Upper lobe of left lung (tissue), 6 donors: ENCODE measurements around the gene OR2J3. TPM values are rescaled to one million over a fixed set of nuclear protein-coding genes. Genes with fewer than 3 reads are reported as not detected.
A peak's percentile ranks its signal among the peaks of the same experiment; 100 is the strongest.

Source experiments
- ATAC-seq, 2 donors: fragments of 200-7000 bp; cut with Tn5 transposase; one replicate each; pipeline ENCODE4 v1.9.1; 2022; ENCODE audit warnings: mild to moderate bottlenecking in 2 of 2, moderate library complexity in 2 of 2; ENCODE audit not compliant: low FRiP score in 2 of 2
- DNase-seq, 2 donors: peaks; one replicate each; pipeline ENCODE4 v3.0.0-alpha.2; 2019 to 2020
- H3K27ac ChIP-seq, 4 donors: fragments of 200-600 bp; sonication (generic); one replicate each; pipeline ENCODE4 v1.5.1; 2016 to 2019
- H3K27me3 ChIP-seq, 4 donors: fragments of 200-600 bp; sonication (generic); one replicate each; pipeline ENCODE4 v1.5.1; 2017 to 2019
- H3K36me3 ChIP-seq, 4 donors: fragments of 200-600 bp; sonication (generic); one replicate each; pipeline ENCODE4 v1.5.1; 2016 to 2019
- H3K4me1 ChIP-seq, 4 donors: fragments of 200-600 bp; sonication (generic); one replicate each; pipeline ENCODE4 v1.5.1; 2018 to 2019
- H3K4me3 ChIP-seq, 4 donors: fragments of 200-600 bp; sonication (generic); one replicate each; pipeline ENCODE4 v1.5.1; 2017 to 2019; ENCODE audit warnings: mild to moderate bottlenecking in 2 of 4, moderate library complexity in 1 of 4
- H3K9me3 ChIP-seq, 4 donors: fragments of 200-600 bp; sonication (generic); one replicate each; pipeline ENCODE4 v1.5.1; 2018 to 2019
- CTCF ChIP-seq, 6 experiments: fragments of 450-650 bp in 4 of 6; fragments of 200-600 bp in 2 of 6; sonication (generic) in 2 of 6; IDR thresholded peaks; one replicate each; pipeline ENCODE4 v1.5.1; 2016 to 2019; ENCODE audit warnings: antibody characterized with exemption in 6 of 6
- EP300 ChIP-seq, 4 donors: sonication (generic); formaldehyde crosslinking; IDR thresholded peaks; one replicate each; pipeline ENCODE4 v1.5.1; 2017; ENCODE audit warnings: antibody characterized with exemption in 4 of 4, control low read depth in 2 of 4
- POLR2A ChIP-seq, 4 donors: fragments of 450-650 bp; IDR thresholded peaks; one replicate each; pipeline ENCODE4 v1.5.1; 2016 to 2017; ENCODE audit warnings: antibody characterized with exemption in 4 of 4, mild to moderate bottlenecking in 2 of 4
- POLR2AphosphoS5 ChIP-seq, 2 donors: sonication (generic); formaldehyde crosslinking; IDR thresholded peaks; one replicate each; pipeline ENCODE4 v1.5.1; 2017; ENCODE audit warnings: antibody characterized with exemption in 2 of 2
- WGBS, 2 donors: methylation state at CpG; one replicate each; pipeline ENCODE4 v1.1.5; 2017 to 2018; 5-methylcytosine and 5-hydroxymethylcytosine counted together
- total RNA-seq, 6 donors: library from RNA; depleted of rRNA in 4 of 6; stranded (reverse); fragments of >200 nt in 4 of 6; gene quantifications; one replicate each; pipeline versions ENCODE4 v1.1.0 to v1.2.1, GENCODE V29; 2016 to 2021
- donor health status: DM: no; HTN: no; CAD: no; lungs with moderate emphysema.
- donor health status: DM: no; HTN: yes; CAD: no; lungs with severe emphysema.

The OR2J3 gene
- not detected for total RNA-seq

GRCh38 chr6:29107758-29108157 is at the start of gene OR2J3:
Gene OR2J3, plus strand, starts transcription at chr6:29108058. Its CDS starts 3,833 bp downstream, at chr6:29111891.
- DNase-seq: no peak
- H3K4me1 ChIP-seq: no peaks in the 10 kb centered on the region
- H3K36me3 ChIP-seq: no peaks in the 10 kb centered on the region
- H3K4me3 ChIP-seq: no peak within 1 kb of the TSS
- no peak for TF ChIP-seq POLR2A (IDR thresholded peaks at IDR 0.05)
- no peak for TF ChIP-seq EP300 (IDR thresholded peaks at IDR 0.05)
- TF ChIP-seq POLR2AphosphoS5 (IDR thresholded peaks at IDR 0.05): no peak
- TF ChIP-seq CTCF (IDR thresholded peaks at IDR 0.05): no peak
- ATAC-seq: no peak
- H3K9me3 ChIP-seq: no peaks in the 10 kb centered on the region
- 29 to 45% methylated on average over 1 of the region's 1 CpG for WGBS, 2 donors
- no peaks in the 10 kb centered on the region for H3K27me3 ChIP-seq
- H3K27ac ChIP-seq: no peak within 1 kb of the TSS

- 37 to 41% methylated on average over 9 of the region's 9 CpGs for WGBS, 2 donors
These were observed 35.8 kb upstream of the OR2J3 start for GRCh38 chr6:29071831-29072723.

GRCh38 chr6:29079203-29079602 is 28.7 kb upstream of the OR2J3 start:
- Histone ChIP-seq H3K9me3 (no peaks in the 10 kb centered on the region), H3K4me3 (no peak overlapping the region), H3K4me1 (no peaks in the 10 kb centered on the region), H3K36me3 (no peaks in the 10 kb centered on the region), H3K27ac (no peak overlapping the region), H3K27me3 (no peaks in the 10 kb centered on the region)
- no peak for ATAC-seq
- 85 to 86% methylated on average over 1 of the region's 1 CpG for WGBS, 2 donors
- DNase-seq: no peak
- TF ChIP-seq CTCF (IDR thresholded peaks at IDR 0.05): no peak
- TF ChIP-seq POLR2A (IDR thresholded peaks at IDR 0.05): no peak
- no peak for TF ChIP-seq EP300 (IDR thresholded peaks at IDR 0.05)
- no peak for TF ChIP-seq POLR2AphosphoS5 (IDR thresholded peaks at IDR 0.05)

More at GRCh38 chr6:29071831-29072723, 35.8 kb upstream of the OR2J3 start:
- no peaks in the 10 kb centered on the region for H3K27me3 ChIP-seq
- no peak overlapping the region for H3K27ac ChIP-seq
- H3K36me3 ChIP-seq: no peaks in the 10 kb centered on the region
- no peak for TF ChIP-seq POLR2A (IDR thresholded peaks at IDR 0.05)
- TF ChIP-seq CTCF (IDR thresholded peaks at IDR 0.05): peak in 5 of 6 experiments; percentile 22 to 62 (median 40)
- DNase-seq (peak in 1 of 2 donors; percentile 21), ATAC-seq (no peak)
- H3K9me3 ChIP-seq: no peaks in the 10 kb centered on the region
- no peaks in the 10 kb centered on the region for H3K4me1 ChIP-seq
- H3K4me3 ChIP-seq: no peak overlapping the region

- ATAC-seq: no peak
These were observed 26.5 kb upstream of the OR2J3 start for GRCh38 chr6:29081312-29081711.

More at GRCh38 chr6:29081312-29081711, 26.5 kb upstream of the OR2J3 start:
- Histone ChIP-seq H3K36me3 (no peaks in the 10 kb centered on the region), H3K27ac (no peak overlapping the region), H3K4me3 (no peak overlapping the region), H3K4me1 (no peaks in the 10 kb centered on the region), H3K27me3 (no peaks in the 10 kb centered on the region), H3K9me3 (no peaks in the 10 kb centered on the region)
- no peak for DNase-seq
- TF ChIP-seq POLR2A (IDR thresholded peaks at IDR 0.05) (no peak), EP300 (IDR thresholded peaks at IDR 0.05) (no peak), CTCF (IDR thresholded peaks at IDR 0.05) (no peak), POLR2AphosphoS5 (IDR thresholded peaks at IDR 0.05) (no peak)
